Retinal pigment epithelial cell (primary cell): ENCODE results near the gene PRKN.

Experiments used
- DNase-seq: peaks from one replicate; pipeline ENCODE4 v3.0.0-alpha.2; 2010; ENCODE audit warnings: low read depth
- H3K4me3 ChIP-seq: 2 replicates; pipeline ENCODE4 v1.5.1; 2011; ENCODE audit warnings: mild to moderate bottlenecking, low read length, control low read depth, moderate library complexity
- CTCF ChIP-seq: conservative IDR thresholded peaks from 2 replicates; pipeline ENCODE4 v1.5.1; 2011; ENCODE audit warnings: low read depth, low read length, control low read depth, inconsistent platforms

Gene PRKN

GRCh38 chr6:162273986-162274385 lies 453.6 kb downstream of the PRKN start:
- no peak for DNase-seq
- TF ChIP-seq CTCF = no peak
- H3K4me3 ChIP-seq = no peak overlapping the region

- H3K4me3 ChIP-seq = no peak overlapping the region
- no peak for DNase-seq
- no peak for TF ChIP-seq CTCF
Measured at GRCh38 chr6:162271922-162272321, 455.6 kb downstream of the PRKN start.

GRCh38 chr6:162270966-162271365 lies 456.6 kb downstream of the PRKN start:
- DNase-seq = no peak
- no peak overlapping the region for H3K4me3 ChIP-seq

GRCh38 chr6:162267641-162268040 lies 459.9 kb downstream of the PRKN start:
- no peak for DNase-seq
- no peak for TF ChIP-seq CTCF
- H3K4me3 ChIP-seq = no peak overlapping the region

More at GRCh38 chr6:162270966-162271365, 456.6 kb downstream of the PRKN start:
- TF ChIP-seq CTCF = no peak

GRCh38 chr6:162267126-162267525 lies 460.4 kb downstream of the PRKN start:
- no peak for DNase-seq
- H3K4me3 ChIP-seq = no peak overlapping the region
- TF ChIP-seq CTCF = no peak

GRCh38 chr6:162264581-162264980 lies 463.0 kb downstream of the PRKN start:
- no peak overlapping the region for H3K4me3 ChIP-seq
- TF ChIP-seq CTCF = no peak
- DNase-seq = no peak

GRCh38 chr6:162262466-162263196 lies 464.9 kb downstream of the PRKN start:
- no peak for TF ChIP-seq CTCF
- no peak overlapping the region for H3K4me3 ChIP-seq
- DNase-seq = no peak
